ENCODE measurements around the gene PNPLA1. TPM values are rescaled to one million over a fixed set of nuclear protein-coding genes. Genes with fewer than 3 reads are reported as not detected.
"Not testable (repeated sequence)": the region's sequence is repeated elsewhere in the genome, so short reads cannot be mapped to it uniquely, and the experiment has no call there.

Gene PNPLA1
- total RNA-seq, 1 experiment from 2014 or later: not detected

DNA sequence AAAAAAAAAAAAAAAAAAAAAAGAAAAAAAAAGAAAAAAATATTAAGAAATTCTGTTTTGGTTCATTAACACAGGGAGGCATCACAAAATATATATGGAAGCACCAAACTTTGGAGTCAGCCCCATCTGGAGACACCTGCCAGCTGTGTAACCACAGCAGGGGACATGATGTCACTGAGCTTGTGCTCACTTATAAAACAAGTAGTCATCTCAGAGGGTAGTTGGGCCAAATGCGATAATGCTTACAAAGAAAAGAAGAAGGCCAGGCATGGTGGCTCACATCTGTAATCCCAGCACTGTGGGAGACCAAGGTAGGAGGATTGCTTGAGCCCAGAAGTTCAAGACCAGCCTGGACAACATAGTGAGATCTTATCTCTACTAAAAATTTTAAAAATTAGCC lies 68.0 kb downstream of the PNPLA1 start:
- no peak overlapping the region for H3K27ac ChIP-seq
- H3K4me3 ChIP-seq: no peak overlapping the region
- DNase-seq: peak in 1 of 2 experiments; percentile 30
- no peaks in the 10 kb centered on the region for H3K9me3 ChIP-seq (replicated peaks)
- peaks cover 36% of the 10 kb centered on the region for H3K4me1 ChIP-seq
- H3K27me3 ChIP-seq: no peaks in the 10 kb centered on the region
- no peaks in the 10 kb centered on the region for H3K36me3 ChIP-seq

DNA sequence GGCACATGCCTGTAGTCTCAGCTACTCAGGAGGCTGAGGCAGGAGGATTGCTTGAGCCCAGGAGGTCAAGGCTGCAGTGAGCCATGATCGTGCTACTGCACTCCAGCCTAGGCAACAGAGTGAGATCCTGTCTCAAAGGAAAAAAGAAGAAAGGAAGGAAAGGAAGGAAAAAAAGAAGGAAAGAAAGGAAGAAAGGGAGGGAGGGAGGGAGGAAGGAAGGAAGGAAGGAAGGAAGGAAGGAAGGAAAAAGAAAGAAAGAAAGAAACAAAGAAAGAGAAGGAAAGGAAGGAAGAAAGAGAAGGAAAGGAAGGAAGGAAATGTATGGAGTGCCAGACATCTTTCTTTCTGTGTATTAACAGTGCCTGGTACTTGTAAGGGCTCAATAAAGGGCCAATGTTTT lies 68.4 kb downstream of the PNPLA1 start:
- not testable (repeated sequence) for H3K27me3 ChIP-seq; H3K9me3 ChIP-seq (replicated peaks); DNase-seq; H3K27ac ChIP-seq; H3K4me3 ChIP-seq; H3K36me3 ChIP-seq
- H3K4me1 ChIP-seq: peaks cover 34% of the 10 kb centered on the region

DNA sequence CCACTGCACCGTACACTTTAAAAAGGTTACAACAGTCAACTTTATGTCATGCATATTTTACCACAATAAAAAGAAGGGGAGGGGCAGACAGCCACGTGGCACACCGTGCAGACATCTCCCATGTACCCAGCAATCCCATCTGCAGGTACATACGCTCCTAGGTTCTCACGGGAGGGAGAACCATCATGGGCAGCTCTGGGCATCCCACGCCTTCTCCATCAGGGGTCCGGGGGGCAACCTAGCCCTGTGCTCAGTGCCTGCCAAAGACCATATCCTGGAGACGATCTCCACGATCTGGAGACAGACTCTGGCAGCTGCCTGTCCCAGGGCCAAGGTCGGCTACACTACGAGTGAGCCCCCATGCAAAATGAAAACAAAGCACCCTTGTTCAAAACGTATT lies 69.3 kb downstream of the PNPLA1 start:
- Histone ChIP-seq H3K4me3 (no peak overlapping the region), H3K9me3 (replicated peaks) (no peaks in the 10 kb centered on the region), H3K27ac (no peak overlapping the region), H3K27me3 (no peaks in the 10 kb centered on the region), H3K36me3 (no peaks in the 10 kb centered on the region), H3K4me1 (peaks cover 25% of the 10 kb centered on the region)
- DNase-seq: peak; percentile 54 to 68

DNA sequence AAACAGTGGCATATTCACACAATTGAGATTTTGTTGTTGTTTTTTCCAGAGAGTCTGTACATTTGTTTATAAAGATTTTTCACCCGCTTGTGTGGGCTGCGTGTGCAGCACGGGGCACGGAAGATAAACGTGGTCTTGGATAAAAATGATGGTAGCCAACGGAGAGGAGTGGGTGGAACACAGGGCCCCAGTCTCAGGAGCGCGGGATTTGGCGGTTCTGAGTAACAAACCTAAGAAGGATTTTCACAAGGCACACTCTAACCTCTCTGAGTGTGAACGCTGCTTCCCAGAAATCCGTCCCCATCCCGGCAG lies 70.4 kb downstream of the PNPLA1 start:
- no peak overlapping the region for H3K4me3 ChIP-seq
- no peaks in the 10 kb centered on the region for H3K9me3 ChIP-seq (replicated peaks)
- DNase-seq: no peak
- H3K4me1 ChIP-seq: peaks cover 14% of the 10 kb centered on the region
- no peak overlapping the region for H3K27ac ChIP-seq
- H3K36me3 ChIP-seq: no peaks in the 10 kb centered on the region
- H3K27me3 ChIP-seq: no peaks in the 10 kb centered on the region

DNA sequence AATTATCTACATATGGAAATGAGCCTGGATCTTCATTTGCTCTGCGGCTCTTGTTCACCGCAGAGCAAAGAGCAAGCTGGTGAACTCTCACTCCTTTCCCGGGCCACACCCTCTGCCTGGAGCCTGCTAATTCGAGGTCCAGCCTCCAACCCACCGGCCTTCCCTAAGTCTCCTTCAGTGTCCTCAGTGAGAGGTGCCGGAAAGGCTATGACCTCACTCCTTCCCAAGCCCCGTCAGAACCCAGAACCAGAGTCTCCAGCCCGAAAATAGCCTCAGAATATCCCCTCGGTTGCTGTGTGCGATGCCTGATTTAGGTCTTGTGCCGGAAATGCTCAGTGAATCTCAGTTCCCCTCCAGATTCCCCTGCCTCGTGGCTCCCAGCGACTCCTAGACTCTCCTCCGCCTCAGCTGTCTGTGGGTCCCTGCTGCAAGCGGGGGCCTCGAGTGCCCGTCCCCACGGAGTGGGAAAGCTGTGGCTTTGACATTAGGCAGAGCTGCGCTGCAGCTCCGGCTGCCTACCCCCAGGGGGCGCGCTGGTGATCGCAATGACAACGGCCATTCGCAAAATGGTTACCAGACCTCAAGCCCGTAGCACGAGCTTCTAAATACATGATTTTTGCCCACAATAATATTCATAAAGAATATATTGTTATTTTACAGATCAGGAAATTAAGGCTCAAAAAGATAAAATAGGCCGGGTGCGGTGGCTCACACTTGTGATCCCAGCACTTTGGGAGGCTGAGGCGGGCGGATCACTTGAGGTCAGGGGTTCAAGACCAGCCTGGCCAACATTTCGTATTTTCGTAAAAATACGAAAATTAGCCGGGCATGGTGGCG lies 71.0 kb downstream of the PNPLA1 start:
- Histone ChIP-seq H3K27ac (no peak overlapping the region), H3K4me1 (peaks cover 15% of the 10 kb centered on the region), H3K4me3 (no peak overlapping the region), H3K9me3 (replicated peaks) (no peaks in the 10 kb centered on the region), H3K27me3 (no peaks in the 10 kb centered on the region), H3K36me3 (no peaks in the 10 kb centered on the region)
- peak; percentile 33 to 51 for DNase-seq

DNA sequence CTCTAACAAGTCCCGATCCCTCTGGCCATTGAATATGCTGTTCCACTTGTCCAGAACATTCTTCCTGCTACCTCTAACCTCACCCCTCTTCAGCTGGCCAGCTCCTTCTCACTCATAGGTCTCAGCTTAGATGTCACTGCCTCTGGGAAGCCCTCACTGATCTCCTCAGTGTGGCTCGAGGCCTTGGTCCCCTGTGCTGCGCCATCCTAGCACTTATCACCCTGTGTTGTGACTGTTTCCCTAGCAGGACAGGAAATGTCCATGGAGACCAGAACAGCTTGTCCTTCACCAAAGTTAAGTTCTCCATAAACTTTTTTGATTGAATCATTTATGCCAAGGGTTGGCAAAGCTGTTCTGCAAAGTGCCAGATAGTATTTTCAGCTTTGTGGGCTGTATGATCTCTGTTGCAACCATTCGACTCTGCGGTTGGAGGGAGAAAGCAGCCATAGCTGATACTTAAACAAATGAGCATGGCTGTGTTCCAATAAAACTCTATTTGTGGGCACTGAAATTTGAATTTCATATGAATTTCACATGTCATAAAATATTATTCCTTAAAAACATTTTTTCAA lies 73.3 kb downstream of the PNPLA1 start:
- no peaks in the 10 kb centered on the region for H3K27me3 ChIP-seq
- no peaks in the 10 kb centered on the region for H3K36me3 ChIP-seq
- no peak overlapping the region for H3K4me3 ChIP-seq
- H3K9me3 ChIP-seq (replicated peaks): no peaks in the 10 kb centered on the region
- H3K4me1 ChIP-seq: peaks cover 26% of the 10 kb centered on the region
- DNase-seq: no peak
- H3K27ac ChIP-seq: no peak overlapping the region

DNA sequence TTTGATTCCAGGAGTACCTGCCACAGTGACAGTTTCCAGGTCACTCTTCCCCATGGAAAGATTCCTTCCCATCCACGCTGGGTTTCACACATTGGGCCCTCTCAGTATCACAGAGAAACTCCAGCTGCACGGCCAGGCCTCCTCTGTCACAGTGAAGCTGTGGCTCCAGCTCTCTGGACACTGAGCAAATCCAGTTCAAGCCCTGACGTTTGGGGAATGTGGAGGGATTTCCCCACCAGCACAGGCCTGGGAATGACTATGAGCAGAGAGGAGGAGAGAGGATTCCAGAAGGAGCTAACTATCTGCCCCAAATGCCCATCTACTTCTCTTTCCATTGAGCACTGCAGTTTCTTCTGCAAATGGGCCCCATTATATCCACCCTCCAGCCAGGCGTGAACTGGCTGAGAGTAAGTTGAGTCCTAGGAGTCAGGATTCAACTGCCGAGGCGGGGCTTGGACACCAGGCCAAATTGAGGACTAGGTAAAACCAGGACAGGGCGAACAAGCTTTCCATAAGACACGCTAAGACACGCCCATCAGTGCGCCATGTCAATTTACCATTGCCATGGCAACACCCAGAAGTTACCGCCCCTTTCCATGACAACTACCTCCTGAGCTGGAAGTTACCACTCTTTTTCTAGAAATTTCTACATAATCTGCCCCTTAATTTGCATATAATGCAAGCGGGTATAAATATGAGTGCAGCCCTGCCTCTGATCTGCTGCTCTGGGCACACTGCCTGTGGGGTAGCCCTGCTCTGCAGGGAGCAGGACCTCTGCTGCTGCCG lies 76.0 kb downstream of the PNPLA1 start:
- Histone ChIP-seq H3K9me3 (replicated peaks) (no peaks in the 10 kb centered on the region), H3K27ac (peak overlapping the region; percentile 94), H3K4me1 (peaks cover 21% of the 10 kb centered on the region), H3K27me3 (no peaks in the 10 kb centered on the region), H3K36me3 (no peaks in the 10 kb centered on the region), H3K4me3 (peak overlapping the region; percentile 48)
- DNase-seq: peak; percentile 92 to 97

DNA sequence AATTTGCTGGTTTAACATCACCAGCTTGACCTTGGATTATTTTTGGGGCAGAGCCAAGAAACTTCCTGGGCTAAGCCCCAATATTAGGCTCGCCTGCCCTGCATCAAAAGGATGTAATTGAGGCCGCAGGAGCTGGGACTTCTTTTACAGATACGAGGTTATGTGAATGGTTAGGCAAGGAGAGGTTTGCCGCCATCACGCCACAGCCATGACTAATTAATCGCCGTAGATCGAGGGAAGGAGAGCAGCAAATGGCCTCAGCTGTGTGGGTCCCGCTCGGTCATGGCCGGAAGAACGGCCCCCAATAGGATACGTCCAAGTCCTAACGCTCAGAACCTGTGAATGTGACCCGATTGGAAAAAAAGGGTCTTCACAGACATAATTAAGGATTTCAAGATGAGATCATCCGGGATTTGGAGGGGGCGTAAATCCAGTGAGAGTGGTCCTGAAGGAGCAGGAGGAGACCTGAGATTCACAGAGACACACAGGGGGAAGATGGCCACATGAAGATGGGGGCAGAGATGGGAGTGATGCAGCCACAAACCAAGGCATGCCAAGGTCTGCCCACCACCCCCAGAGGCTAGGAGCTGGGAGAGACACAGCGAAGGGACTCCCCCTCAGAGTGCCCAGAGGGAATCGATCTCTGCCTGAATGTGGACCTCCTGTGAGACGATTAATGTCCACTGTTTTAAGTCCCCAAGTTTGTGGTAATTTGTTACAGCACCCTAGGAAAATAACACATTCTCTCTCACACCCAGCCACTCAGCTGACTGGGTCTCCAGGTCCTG lies 76.8 kb downstream of the PNPLA1 start:
- DNase-seq: peak; percentile 77 to 85
- Histone ChIP-seq H3K4me3 (peak overlapping the region; percentile 48), H3K4me1 (peaks cover 29% of the 10 kb centered on the region), H3K27me3 (no peaks in the 10 kb centered on the region), H3K9me3 (replicated peaks) (no peaks in the 10 kb centered on the region), H3K36me3 (no peaks in the 10 kb centered on the region), H3K27ac (peak overlapping the region; percentile 94)

DNA sequence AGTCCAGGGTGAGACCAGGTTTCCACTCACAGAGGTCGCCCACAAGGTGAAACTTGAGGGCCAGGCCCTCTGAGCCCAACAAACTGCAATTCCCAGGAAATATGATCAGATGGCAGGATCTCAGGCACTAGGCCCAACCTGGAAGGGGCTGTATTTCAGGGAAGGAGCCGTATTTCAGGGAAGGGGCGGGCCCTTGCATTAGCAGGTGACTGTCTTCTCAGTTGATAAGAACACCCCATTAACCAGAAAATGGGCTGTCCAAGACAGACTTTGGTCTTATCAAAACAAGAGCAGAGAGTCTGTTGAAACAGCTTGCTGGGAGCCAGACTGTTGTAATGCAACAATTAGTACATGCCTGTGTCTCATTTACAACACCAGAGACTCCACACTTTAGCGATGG lies 77.8 kb downstream of the PNPLA1 start:
- Histone ChIP-seq H3K9me3 (replicated peaks) (no peaks in the 10 kb centered on the region), H3K36me3 (no peaks in the 10 kb centered on the region), H3K27me3 (no peaks in the 10 kb centered on the region), H3K4me1 (peaks cover 30% of the 10 kb centered on the region), H3K27ac (peak overlapping the region; percentile 94), H3K4me3 (peak overlapping the region; percentile 48)
- peak in 1 of 2 experiments; percentile 24 for DNase-seq

DNA sequence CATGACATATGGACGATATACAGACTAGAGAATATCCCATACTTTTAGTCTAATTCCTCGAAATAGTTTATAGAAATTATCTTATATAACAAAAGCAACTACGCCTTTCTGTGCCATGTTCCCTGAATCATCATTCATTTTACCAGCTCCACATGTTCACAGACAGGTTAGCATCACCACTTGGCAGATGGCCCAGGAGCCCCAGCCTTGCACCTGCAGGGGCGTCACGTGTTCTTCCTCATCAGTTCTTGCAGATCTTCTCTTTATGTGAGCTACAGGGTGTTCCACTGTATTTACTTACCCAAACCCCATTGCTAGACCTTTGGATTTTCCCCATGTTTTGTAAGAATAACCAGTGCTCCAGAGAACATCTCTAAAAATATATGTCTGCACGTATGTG lies 79.4 kb downstream of the PNPLA1 start:
- H3K9me3 ChIP-seq (replicated peaks): no peaks in the 10 kb centered on the region
- H3K36me3 ChIP-seq: no peaks in the 10 kb centered on the region
- no peak overlapping the region for H3K4me3 ChIP-seq
- H3K27ac ChIP-seq: no peak overlapping the region
- H3K4me1 ChIP-seq: peaks cover 30% of the 10 kb centered on the region
- no peak for DNase-seq
- no peaks in the 10 kb centered on the region for H3K27me3 ChIP-seq

DNA sequence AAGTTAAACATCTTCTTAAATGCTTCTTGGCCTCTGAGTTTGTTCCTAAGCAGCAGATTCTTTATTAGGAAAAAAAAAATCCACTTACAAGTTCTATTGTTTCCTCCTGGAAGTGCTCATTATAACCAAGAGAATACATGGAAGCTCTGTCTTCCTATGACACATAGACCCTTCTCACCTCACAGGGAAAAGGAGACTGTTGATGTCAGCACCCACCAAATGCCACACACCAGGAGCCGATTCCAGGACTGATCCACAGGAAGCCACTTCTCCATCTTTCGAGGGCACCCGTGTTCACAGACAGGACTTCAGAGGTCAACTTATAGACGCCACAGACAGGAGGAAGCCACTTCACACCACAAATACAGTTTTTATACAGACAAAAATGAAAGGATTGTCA lies 80.2 kb downstream of the PNPLA1 start:
- Histone ChIP-seq H3K4me3 (no peak overlapping the region), H3K4me1 (peaks cover 30% of the 10 kb centered on the region), H3K9me3 (replicated peaks) (no peaks in the 10 kb centered on the region), H3K27me3 (no peaks in the 10 kb centered on the region), H3K27ac (peak overlapping the region; percentile 82; the same call in 1 of the 2 replicates), H3K36me3 (no peaks in the 10 kb centered on the region)
- DNase-seq: no peak

DNA sequence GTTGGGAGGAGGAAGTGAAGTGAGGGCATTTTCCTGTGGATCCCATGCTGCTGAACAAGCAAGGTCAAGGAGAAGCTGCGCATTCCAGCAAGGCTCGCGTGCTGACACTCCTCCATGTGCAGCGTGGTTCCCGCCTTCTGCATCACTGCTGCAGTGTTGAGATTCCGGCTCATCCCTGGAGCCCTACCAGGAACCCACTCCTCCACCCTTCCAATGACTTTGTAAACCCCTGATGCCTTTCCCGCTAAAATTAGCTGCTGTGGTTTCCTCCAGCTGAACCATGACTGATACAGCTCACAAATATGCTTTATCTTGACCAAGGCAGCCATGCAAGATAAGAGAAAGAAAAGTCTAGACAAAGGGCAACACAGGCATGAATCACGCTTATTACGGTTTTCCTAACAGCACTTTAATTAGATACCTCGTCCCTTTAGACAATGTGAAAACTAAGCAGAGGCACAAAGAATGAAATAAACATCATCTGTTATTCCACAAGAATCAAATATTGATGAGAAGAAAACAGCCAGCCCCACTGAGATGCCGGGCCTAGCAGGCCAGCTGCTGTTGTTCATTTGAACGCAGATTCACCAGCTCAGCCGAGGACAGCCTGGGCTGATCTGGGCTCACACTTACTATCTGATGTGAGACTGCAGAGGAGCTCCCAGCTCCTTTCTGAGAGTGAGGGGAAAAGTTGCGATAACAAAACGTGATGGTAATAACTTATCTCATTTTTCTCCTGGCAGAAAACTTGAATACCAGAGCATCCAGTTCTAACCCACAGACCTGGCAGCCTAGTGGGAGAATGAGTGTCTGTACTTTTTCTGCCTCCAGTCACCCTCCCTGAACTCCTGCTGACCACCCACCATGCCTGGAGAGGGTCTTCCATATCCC lies 81.1 kb downstream of the PNPLA1 start:
- H3K4me1 ChIP-seq: peaks cover 26% of the 10 kb centered on the region
- no peaks in the 10 kb centered on the region for H3K36me3 ChIP-seq
- peak; percentile 57 to 70 for DNase-seq
- no peak overlapping the region for H3K4me3 ChIP-seq
- H3K27me3 ChIP-seq: no peaks in the 10 kb centered on the region
- H3K9me3 ChIP-seq (replicated peaks): no peaks in the 10 kb centered on the region
- peak overlapping the region; percentile 82 for H3K27ac ChIP-seq

DNA sequence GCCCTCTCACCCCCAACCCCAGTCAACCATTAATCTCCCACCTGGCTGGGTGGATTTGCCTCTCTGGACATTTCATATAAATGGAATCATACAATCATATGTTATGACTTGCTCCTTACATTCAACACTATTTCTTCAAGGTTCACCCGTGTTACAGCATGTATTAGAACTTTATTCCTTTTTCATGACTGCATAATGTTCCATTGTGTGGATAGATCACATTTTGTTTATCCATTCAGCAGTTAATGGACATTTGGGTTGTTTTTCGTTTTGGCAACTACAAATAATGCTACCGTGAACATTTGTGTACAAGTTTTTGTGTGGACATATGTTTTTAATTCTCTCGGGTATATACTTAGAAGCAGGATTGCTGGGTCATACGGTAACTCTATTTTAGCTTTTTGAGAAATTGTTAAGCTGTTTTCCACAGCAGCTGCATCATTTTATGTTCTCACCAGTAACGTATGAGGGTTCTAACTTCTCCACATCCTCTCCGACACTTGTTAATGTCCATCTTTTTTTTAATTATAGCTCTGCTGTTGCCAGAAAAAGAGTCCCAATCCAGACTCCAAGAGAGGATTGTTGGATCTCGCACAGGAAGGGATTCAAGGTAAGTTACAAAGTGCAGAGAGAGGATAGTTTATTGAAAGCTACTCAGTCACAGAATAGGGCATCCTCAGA lies 82.8 kb downstream of the PNPLA1 start:
- H3K4me3 ChIP-seq: no peak overlapping the region
- H3K27me3 ChIP-seq: no peaks in the 10 kb centered on the region
- no peak for DNase-seq
- H3K36me3 ChIP-seq: no peaks in the 10 kb centered on the region
- no peaks in the 10 kb centered on the region for H3K9me3 ChIP-seq (replicated peaks)
- peaks cover 18% of the 10 kb centered on the region for H3K4me1 ChIP-seq
- no peak overlapping the region for H3K27ac ChIP-seq

Measured in SJCRH30 (cell line).